HG02981 (cell line): Measurements from ENCODE around the gene JPH4.

Source experiments
- ATAC-seq: cut with Tn5 transposase; IDR thresholded peaks from one replicate; pipeline ENCODE4 v1.9.1; 2021; ENCODE audit warnings: mild to moderate bottlenecking, moderate library complexity; ENCODE audit not compliant: unreplicated experiment

Gene JPH4

DNA sequence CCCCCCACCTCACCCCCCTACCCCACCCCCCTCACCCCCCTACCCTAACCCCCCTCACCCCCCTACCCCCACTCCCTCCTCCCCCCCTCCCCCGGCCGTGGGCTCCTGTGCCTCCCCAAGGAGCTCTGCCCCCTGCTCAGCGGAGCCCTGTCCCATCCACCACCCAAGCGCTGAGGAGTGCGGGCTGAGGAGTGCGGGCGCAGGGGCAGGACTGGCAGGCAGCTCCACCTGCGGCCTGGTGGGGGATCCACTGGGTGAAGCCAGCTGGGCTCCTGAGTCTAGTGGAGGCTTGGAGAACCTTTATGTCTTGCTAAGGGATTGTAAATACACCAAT, 2.3 kb upstream of the JPH4 start:
- no peak for ATAC-seq

DNA sequence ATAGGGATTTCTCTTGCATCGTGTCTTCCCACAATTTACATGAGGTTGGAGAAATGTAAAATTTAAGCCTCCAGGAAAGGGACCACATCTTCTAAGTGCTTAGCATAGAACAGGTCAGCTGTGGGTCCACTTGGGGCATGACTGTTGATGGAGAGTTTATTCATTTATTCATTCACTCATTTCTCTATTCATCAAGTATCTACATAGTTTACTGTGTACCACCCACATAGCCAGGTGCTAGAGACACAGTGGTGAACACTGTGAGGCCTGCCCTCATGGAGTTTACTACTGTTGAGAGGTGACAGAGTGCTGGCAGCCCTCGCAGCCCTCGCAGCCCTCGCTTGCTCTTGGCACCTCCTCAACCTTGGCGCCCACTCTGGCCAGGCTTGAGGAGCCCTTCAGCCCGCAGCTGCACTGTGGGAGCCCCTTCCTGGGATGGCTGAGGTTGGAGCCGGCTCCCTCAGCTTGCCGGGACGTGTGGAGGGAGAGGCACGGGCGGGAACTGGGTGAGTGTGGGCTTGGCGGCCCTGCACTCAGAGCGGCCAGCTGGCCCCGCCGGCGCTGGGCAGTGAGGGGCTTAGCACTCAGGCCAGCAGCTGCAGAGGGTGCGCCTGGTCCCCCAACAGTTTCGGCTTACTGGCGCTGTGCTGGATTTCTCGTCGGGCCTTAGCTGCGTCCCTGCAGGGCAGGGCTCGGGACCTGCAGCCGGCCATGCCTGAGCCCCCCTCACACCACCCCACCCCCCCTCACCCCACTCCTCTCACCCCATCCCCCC, 1.7 kb upstream of the JPH4 start:
- no peak for ATAC-seq

GRCh38 chr14:23579739-23580138, 1.1 kb upstream of the JPH4 start:
- ATAC-seq: no peak

GRCh38 chr14:23579311-23579630, 681 bp upstream of the JPH4 start:
- ATAC-seq: no peak

DNA sequence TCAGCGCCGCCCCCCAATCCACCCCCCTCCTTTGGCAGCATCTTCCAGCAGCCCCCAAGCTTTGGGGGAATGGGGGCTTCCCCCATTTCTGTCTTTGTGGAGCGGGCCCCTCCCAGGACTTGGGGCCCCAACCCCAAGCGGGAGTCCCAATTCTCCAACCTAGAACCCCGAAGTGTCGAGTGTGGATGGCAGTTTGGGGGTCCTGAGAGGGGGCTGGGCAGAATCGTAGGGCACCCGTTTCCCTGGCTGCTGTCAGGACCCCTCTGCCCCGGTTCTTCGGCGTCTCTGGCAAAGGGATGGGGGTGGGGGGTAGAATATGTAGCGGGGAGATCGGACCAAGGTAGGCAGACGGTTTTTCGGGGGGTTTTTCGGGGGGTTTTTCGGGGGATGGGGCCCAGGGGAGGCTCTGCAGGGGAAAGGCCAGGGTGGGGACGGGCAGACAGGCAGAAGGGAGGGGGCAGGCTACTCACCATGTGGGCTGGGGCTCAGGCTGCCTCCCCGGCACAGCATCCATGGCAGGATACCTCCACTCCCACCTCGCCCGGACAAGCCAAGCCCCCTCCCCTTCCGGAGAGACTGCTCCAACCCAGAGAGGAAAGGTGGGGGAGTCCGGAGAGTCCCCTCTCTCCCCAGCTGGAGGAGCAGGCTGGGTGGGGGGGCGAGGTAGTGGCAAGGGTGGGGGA, 739 bp downstream of the JPH4 start:
- no peak for ATAC-seq

DNA sequence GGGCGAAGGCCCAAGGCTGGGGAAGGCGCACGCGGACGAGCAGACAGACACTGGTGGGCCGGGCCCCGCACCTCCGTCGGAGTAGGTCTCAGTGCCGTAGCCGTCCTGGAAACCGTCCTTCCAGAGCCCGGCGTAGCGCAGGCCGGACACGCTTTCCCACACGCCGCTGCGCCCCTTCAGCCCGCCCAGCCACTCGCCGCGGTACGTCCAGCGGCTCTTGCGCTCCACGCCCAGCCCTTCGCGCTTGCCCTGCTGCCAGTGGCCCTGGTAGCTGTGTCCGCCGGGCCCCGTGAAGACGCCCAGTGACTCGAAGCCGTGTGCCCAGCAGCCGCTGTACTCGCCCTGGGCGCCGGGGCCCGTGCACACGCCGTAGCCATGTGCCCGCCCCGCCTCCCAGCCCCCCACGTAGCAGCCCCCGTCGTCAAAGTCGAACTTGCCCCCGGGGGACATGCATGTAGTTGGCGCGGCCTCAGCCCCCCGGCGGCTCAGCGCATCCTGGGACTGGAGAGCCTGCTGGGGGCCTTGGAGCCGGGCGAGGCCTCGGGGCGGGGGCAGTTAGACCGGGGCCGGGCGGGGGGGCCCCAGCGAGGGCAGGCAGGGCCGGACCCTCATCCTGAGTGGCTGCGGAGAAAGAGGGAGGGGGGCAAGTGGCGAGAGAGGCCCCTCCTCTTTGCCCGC, 1.4 kb downstream of the JPH4 start:
- ATAC-seq: no peak

GRCh38 chr14:23573384-23574015, 5.1 kb downstream of the JPH4 start:
- ATAC-seq: no peak

- ATAC-seq: no peak
These were observed 5.8 kb downstream of the JPH4 start for GRCh38 chr14:23572836-23573235.

- no peak for ATAC-seq
These were observed 6.1 kb downstream of the JPH4 start for GRCh38 chr14:23572524-23572828.

GRCh38 chr14:23571701-23572523, 6.7 kb downstream of the JPH4 start:
- ATAC-seq: no peak

DNA sequence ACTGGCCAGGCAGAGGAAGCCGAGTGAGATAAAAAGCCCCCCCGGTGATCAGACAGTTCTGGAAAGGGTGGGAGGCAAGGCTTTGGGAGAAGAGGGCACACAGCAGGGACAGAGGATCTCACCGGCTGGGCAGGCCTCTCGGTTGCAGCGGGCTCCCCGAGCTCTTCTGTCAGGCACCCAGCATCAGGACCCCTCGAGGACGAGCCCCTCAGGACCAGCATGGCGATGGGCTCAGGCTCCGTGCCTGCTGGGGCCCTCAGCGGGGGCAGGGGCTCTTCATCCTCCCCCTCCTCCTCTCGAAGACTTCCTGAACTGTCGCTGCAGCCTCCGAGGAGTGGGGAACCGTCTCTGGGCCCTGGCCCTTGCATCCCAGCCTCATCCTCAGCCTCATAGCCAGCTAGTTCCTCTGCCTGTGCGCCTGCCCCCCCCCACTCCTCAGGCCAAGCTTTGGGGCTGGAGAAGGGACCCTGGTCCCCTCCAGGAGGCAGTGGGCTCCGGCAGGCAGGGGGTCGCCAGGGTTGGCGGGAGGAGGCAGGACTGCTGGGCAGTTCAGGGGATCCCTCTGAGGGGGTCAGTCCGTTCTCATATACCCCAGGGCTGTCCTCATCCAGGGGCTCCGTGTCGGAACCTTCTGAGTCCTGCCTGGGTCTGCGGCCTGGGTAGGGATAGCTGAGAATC, 7.6 kb downstream of the JPH4 start:
- no peak for ATAC-seq

DNA sequence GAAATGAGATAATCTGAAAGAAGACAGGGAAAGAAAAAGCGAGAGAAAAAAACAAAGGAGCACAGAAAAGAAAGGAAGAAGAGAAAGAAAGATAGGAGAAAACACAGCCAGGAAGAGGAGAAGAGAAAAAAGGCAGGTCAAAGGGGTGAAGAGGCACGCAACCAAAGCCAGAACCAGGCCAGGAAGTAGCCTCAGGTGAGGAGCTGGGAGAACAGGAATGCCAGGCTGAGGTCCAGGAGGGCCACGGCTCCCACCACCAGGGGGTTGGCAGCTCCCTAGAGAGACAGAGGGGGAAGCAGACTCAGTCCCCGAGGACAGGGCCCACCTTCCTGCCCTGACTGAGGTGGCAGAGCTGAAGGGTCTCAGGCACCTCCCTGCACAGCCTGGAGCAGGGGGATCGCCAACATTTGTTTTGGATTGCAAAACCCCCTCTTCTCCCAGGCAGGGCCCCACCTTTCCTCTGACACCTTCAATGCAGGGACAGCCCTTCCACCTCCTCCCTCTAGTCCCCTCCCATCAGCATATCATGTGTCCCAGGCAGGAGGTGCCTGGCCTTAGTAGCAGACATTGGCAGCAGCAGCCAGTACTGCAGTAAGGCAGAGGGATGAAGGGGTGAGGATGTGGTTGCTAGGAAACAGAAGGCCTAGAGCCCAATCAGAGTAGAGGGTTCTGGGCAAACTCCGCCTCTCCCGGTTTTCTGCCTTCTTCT, 9.0 kb downstream of the JPH4 start:
- ATAC-seq: no peak

DNA sequence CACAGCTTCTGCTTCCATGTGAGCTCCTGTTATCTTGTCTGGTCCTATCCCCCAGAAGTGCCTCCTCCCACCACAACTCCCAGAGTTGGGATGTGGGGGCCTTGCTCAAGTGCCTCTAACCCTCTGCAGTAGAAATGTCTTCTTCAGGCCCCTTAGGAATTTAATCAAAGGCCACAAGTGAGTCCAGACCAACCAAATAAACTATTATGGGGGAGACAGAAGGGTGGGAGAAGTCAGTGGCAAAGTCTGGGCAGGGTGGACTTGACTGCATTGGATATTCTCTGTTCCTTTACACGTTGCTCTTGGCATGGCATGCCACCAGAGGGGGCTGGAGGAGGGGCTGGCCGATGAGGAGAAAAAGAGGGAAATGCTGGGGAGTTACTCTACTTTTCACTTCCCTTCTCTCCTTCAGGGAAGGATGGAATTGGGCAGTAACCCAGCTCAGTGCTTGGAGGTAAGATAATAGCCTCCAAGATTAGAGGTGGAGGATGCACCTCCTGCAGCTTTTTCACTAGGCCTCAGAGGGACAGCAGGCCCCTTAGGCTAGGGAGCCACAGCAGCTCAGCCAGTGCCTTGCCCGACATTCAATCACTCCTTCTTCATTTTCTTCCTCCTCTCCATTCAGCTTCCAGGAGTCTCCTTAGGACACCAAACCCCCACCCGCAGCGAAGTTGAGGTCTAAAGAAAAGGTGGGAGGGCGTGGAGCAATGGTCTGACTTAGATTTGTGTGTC, 9.8 kb downstream of the JPH4 start:
- ATAC-seq: no peak

DNA sequence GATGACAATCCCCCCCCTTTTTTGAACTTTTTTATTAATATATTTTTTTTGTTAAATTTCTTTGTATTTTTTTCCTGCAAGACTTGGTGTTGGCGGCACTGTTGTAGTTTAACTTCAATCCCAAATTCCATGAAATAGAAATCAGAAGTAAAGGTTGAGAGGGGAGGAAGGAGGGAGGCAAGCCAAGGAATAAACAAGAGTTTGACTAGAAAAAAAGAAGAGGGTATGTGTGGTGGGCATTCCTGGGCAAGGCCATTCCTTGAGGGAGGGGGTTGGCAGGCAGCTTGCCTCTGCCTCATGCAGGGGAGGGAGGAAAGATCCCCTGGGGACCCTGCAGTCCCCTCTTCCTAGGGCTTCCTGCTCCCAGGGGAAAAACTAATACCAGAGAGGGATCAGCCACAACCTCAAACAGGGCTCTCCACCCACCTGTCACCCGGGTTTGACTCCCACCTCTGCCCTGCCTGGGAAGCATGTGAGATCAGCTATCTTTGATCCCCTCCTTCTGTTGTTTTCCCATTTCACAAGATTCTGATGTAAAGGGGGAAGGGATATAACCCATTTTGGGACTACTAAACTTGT, 10.5 kb downstream of the JPH4 start:
- no peak for ATAC-seq

GRCh38 chr14:23567186-23568020, 11.2 kb downstream of the JPH4 start, which contains the start of gene AP1G2:
AP1G2 (minus strand) TSS chr14:23567791; CDS start chr14:23567314, 477 bp downstream.
- ATAC-seq: peak; percentile 88

- no peak for ATAC-seq
These were observed 11.8 kb downstream of the JPH4 start for GRCh38 chr14:23566778-23567185.

- no peak for ATAC-seq
These were observed 12.3 kb downstream of the JPH4 start for GRCh38 chr14:23566112-23566777.
